Neural cell (in vitro differentiated cells): ENCODE data around the gene PCBP4. TPM values are rescaled to one million over a fixed set of nuclear protein-coding genes. Genes with fewer than 3 reads are reported as not detected.
"Not testable (repeated sequence)": the region's sequence is repeated elsewhere in the genome, so short reads cannot be mapped to it uniquely, and the experiment has no call there.

Experiments
- H2AFZ ChIP-seq: fragments of 200-600, 300-800 bp; sonication (generic), shearing (Covaris generic); 2 replicates; pipeline ENCODE4 v1.6.0; 2014; ENCODE audit warnings: low read depth, mild to moderate bottlenecking, antibody characterized with exemption, low read length, moderate library complexity
- H3F3A ChIP-seq: fragments of 200-600 bp; shearing (Covaris generic); 2 replicates; pipeline ENCODE4 v1.6.1; 2016; ENCODE audit warnings: mild to moderate bottlenecking, moderate library complexity, mixed read lengths, antibody characterized with exemption, low read length; ENCODE audit not compliant: insufficient read depth, poor library complexity, severe bottlenecking
- H3K27ac ChIP-seq: fragments of 200-600, 300-800 bp; sonication (generic), shearing (Covaris generic); 2 replicates; pipeline ENCODE4 v1.5.1; 2014; ENCODE audit warnings: mild to moderate bottlenecking, low read length, moderate library complexity
- H3K27me3 ChIP-seq: fragments of 300-800, 200-600 bp; sonication (generic), shearing (Covaris generic); 2 replicates; pipeline ENCODE4 v1.6.0; 2014; ENCODE audit warnings: mild to moderate bottlenecking, low read depth, low read length, moderate library complexity; ENCODE audit not compliant: insufficient read depth
- H3K36me3 ChIP-seq: fragments of 300-800, 200-600 bp; sonication (generic), shearing (Covaris generic); 2 replicates; pipeline ENCODE4 v1.5.1; 2014; ENCODE audit warnings: mild to moderate bottlenecking, antibody characterized with exemption, low read length, moderate library complexity; ENCODE audit not compliant: insufficient read depth
- H3K4me2 ChIP-seq: fragments of 300-800, 200-600 bp; sonication (generic), shearing (Covaris generic); 2 replicates; pipeline ENCODE4 v1.6.0; 2014; ENCODE audit warnings: mild to moderate bottlenecking, low read length
- H3K4me3 ChIP-seq: fragments of 300-800, 200-600 bp; sonication (generic), shearing (Covaris generic); 2 replicates; pipeline ENCODE4 v1.5.1; 2014; ENCODE audit warnings: mild to moderate bottlenecking, low read length, moderate library complexity
- H3K79me2 ChIP-seq: fragments of 200-600 bp; shearing (Covaris generic); replicated peaks from 2 replicates; pipeline ENCODE4 v1.6.0; 2014; ENCODE audit warnings: mild to moderate bottlenecking, low read length, moderate library complexity; ENCODE audit not compliant: insufficient read depth
- H3K9ac ChIP-seq: fragments of 300-800, 200-600 bp; sonication (generic), shearing (Covaris generic); 2 replicates; pipeline ENCODE4 v1.6.1; 2016; ENCODE audit warnings: mild to moderate bottlenecking, low read length, mixed read lengths
- H3K9me2 ChIP-seq: fragments of 200-600 bp; shearing (Covaris generic); 2 replicates; pipeline ENCODE4 v1.6.1; 2016; ENCODE audit warnings: mild to moderate bottlenecking, low read length, mixed read lengths; ENCODE audit not compliant: insufficient read depth
- H3K9me3 ChIP-seq: fragments of 200-600, 300-800 bp; sonication (generic), shearing (Covaris generic); 2 replicates; pipeline ENCODE4 v1.6.1; 2016; ENCODE audit warnings: mild to moderate bottlenecking, mixed run types, low read length, moderate library complexity, mixed read lengths
- H4K20me1 ChIP-seq: fragments of 200-600 bp; shearing (Covaris generic); 2 replicates; pipeline ENCODE4 v1.6.1; 2016; ENCODE audit warnings: mild to moderate bottlenecking, mixed run types; ENCODE audit not compliant: insufficient read depth
- CTCF ChIP-seq: fragments of 450-650 bp; IDR thresholded peaks from 2 replicates; pipeline ENCODE4 v1.5.1; 2014; ENCODE audit warnings: antibody characterized with exemption, mild to moderate bottlenecking, moderate library complexity; ENCODE audit not compliant: poor library complexity, severe bottlenecking
- EP300 ChIP-seq: fragments of 450-650 bp; conservative IDR thresholded peaks from 2 replicates; pipeline ENCODE4 v1.6.1; 2014; ENCODE audit warnings: antibody characterized with exemption, mild to moderate bottlenecking, moderate library complexity; ENCODE audit not compliant: poor library complexity, severe bottlenecking
- EZH2 ChIP-seq: fragments of 200-600, 300-800 bp; shearing (Covaris generic), sonication (generic); IDR thresholded peaks from 2 replicates; pipeline ENCODE4 v1.6.1; 2014; ENCODE audit warnings: antibody characterized with exemption, low read length, borderline replicate concordance, mild to moderate bottlenecking; ENCODE audit not compliant: insufficient read depth, poor library complexity, severe bottlenecking
- MXI1 ChIP-seq: fragments of 450-650 bp; conservative IDR thresholded peaks from 2 replicates; pipeline ENCODE4 v1.6.1; 2014; ENCODE audit warnings: antibody characterized with exemption, mild to moderate bottlenecking; ENCODE audit not compliant: poor library complexity, severe bottlenecking
- POLR2AphosphoS5 ChIP-seq: IDR thresholded peaks from 2 replicates; pipeline ENCODE4 v1.6.1; 2012
- RAD21 ChIP-seq: fragments of 450-650 bp; conservative IDR thresholded peaks from 2 replicates; pipeline ENCODE4 v1.6.1; 2014; ENCODE audit warnings: antibody characterized with exemption, mild to moderate bottlenecking, moderate library complexity
- SMC3 ChIP-seq: fragments of 450-650 bp; conservative IDR thresholded peaks from 2 replicates; pipeline ENCODE4 v1.6.1; 2014; ENCODE audit warnings: antibody characterized with exemption, mild to moderate bottlenecking, moderate library complexity; ENCODE audit not compliant: poor library complexity
- TAF1 ChIP-seq: IDR thresholded peaks from 2 replicates; pipeline ENCODE4 v1.6.1; 2012; ENCODE audit warnings: low read depth
- polyA plus RNA-seq: library from polyadenylated mRNA; depleted of rRNA; stranded (reverse); fragments of >200 nt; gene quantifications from 2 replicates; pipeline ENCODE4 v1.2.3, GENCODE V29; 2014
- TF ChIP-seq, protein P1 (sequence below): IDR thresholded peaks from 2 replicates; pipeline ENCODE4 v1.6.1; 2012; ENCODE audit warnings: borderline replicate concordance

Gene PCBP4
- polyA plus RNA-seq, 1 donor from 2014 or later, result 251 TPM

- H3K79me2 ChIP-seq, result peaks cover 9% of the 10 kb centered on the region
- no peaks in the 10 kb centered on the region for H3K27me3 ChIP-seq
- TF ChIP-seq EZH2 (no peak), TAF1 (peak; percentile 97), CTCF (peak; percentile 45), SMC3 (peak; percentile 53), EP300 (peak; percentile 84), POLR2AphosphoS5 (peak; percentile 97), MXI1 (peak; percentile 92), RAD21 (peak; percentile 30)
- TF ChIP-seq, protein P1, sequence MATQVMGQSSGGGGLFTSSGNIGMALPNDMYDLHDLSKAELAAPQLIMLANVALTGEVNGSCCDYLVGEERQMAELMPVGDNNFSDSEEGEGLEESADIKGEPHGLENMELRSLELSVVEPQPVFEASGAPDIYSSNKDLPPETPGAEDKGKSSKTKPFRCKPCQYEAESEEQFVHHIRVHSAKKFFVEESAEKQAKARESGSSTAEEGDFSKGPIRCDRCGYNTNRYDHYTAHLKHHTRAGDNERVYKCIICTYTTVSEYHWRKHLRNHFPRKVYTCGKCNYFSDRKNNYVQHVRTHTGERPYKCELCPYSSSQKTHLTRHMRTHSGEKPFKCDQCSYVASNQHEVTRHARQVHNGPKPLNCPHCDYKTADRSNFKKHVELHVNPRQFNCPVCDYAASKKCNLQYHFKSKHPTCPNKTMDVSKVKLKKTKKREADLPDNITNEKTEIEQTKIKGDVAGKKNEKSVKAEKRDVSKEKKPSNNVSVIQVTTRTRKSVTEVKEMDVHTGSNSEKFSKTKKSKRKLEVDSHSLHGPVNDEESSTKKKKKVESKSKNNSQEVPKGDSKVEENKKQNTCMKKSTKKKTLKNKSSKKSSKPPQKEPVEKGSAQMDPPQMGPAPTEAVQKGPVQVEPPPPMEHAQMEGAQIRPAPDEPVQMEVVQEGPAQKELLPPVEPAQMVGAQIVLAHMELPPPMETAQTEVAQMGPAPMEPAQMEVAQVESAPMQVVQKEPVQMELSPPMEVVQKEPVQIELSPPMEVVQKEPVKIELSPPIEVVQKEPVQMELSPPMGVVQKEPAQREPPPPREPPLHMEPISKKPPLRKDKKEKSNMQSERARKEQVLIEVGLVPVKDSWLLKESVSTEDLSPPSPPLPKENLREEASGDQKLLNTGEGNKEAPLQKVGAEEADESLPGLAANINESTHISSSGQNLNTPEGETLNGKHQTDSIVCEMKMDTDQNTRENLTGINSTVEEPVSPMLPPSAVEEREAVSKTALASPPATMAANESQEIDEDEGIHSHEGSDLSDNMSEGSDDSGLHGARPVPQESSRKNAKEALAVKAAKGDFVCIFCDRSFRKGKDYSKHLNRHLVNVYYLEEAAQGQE, result peak; percentile 98
- H3F3A ChIP-seq, result no peaks in the 10 kb centered on the region
- H3K36me3 ChIP-seq, result peaks cover 5% of the 10 kb centered on the region
- H3K9ac ChIP-seq, result peak within 1 kb of the TSS; percentile 84
- no peaks in the 10 kb centered on the region for H3K9me3 ChIP-seq
- peak within 1 kb of the TSS; percentile 95 for H3K4me2 ChIP-seq
- peak within 1 kb of the TSS; percentile 87 for H3K27ac ChIP-seq
- H4K20me1 ChIP-seq, result no peaks in the 10 kb centered on the region
- peak within 1 kb of the TSS; percentile 77 for H3K4me3 ChIP-seq
- H3K9me2 ChIP-seq, result no peaks in the 10 kb centered on the region
- peak within 1 kb of the TSS; percentile 81 for H2AFZ ChIP-seq
These were observed 28.3 kb upstream of the PCBP4 start, which contains the start of gene RPL29 for GRCh38 chr3:51995346-51996163. RPL29 (minus strand) TSS chr3:51995895; CDS start chr3:51995461, 434 bp downstream.

DNA sequence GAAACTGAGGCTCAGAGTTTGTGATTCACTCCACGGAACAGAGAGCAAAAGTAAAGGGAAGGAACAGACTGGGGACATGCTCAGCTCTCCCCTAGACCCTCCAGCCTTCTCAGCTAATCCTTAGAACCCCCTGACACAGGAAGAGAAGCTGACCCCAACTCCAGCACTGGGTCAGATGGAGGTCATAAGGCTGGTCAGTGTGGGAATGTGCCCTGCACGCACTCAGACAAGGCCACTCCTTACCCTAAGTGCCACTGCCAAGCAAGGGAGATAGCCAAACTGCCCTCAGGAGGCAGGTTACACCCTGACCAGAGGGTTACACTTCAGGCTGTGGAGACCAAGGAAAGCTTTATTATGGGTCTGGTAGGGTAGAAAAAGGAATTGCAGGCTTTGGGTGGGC is 27.3 kb upstream of the PCBP4 start:
- Histone ChIP-seq H3F3A (no peaks in the 10 kb centered on the region), H3K9ac (peak overlapping the region; percentile 84), H3K4me3 (peak overlapping the region; percentile 77), H3K9me3 (no peaks in the 10 kb centered on the region), H3K4me2 (no peak overlapping the region), H3K27me3 (no peaks in the 10 kb centered on the region), H3K79me2 (peaks cover 9% of the 10 kb centered on the region), H3K9me2 (no peaks in the 10 kb centered on the region), H4K20me1 (no peaks in the 10 kb centered on the region), H3K36me3 (peaks cover 5% of the 10 kb centered on the region), H2AFZ (no peak overlapping the region), H3K27ac (no peak overlapping the region)
- TF ChIP-seq POLR2AphosphoS5, result no peak
- no peak for TF ChIP-seq TAF1
- no peak for TF ChIP-seq SMC3
- TF ChIP-seq RAD21, result no peak
- TF ChIP-seq, protein P1, result no peak
- TF ChIP-seq MXI1, result no peak
- no peak for TF ChIP-seq CTCF
- TF ChIP-seq EZH2, result no peak
- no peak for TF ChIP-seq EP300

DNA sequence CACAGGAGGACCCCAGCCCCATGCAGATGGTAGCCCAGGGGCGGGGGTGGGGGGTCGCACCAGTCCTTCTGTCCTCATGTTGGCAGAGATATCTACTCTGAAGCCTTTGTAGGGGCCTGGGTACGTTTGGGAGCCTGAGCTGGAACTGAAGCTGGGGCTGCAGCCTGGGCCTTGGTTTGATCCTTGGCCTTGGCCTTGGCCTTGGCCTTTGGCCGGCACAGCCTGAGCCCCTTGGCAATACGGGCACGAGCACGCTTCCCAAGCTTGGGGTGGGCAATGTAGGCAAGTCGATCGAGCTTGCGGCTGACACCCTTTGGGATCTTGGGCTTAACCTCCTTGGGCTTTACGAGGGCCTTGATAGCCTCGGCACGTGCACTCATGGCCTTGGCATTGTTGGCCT is 26.4 kb upstream of the PCBP4 start:
- H3K9me3 ChIP-seq, H3K27me3 ChIP-seq, H3K9me2 ChIP-seq, H3K9ac ChIP-seq, H3K4me2 ChIP-seq, H3F3A ChIP-seq, H4K20me1 ChIP-seq, H2AFZ ChIP-seq, H3K79me2 ChIP-seq, H3K27ac ChIP-seq, H3K36me3 ChIP-seq, H3K4me3 ChIP-seq: not testable (repeated sequence)
